Nephron progenitor cell (in vitro differentiated cells): ENCODE measurements around the gene SIX5.
"Not testable (repeated sequence)": the region's sequence is repeated elsewhere in the genome, so short reads cannot be mapped to it uniquely, and the experiment has no call there.

Experiments
- DNase-seq: peaks from one replicate; pipeline ENCODE4 v3.0.0; 2021
- H3K27ac Mint-ChIP-seq: 2 replicates; pipeline ENCODE4 v1.8.0; 2021; ENCODE audit warnings: mild to moderate bottlenecking, moderate library complexity, mixed read lengths
- H3K27me3 Mint-ChIP-seq: 2 replicates; pipeline ENCODE4 v1.8.0; 2021; ENCODE audit warnings: mild to moderate bottlenecking, low read depth, mixed read lengths; ENCODE audit not compliant: poor library complexity
- H3K36me3 Mint-ChIP-seq: 2 replicates; pipeline ENCODE4 v1.8.0; 2021; ENCODE audit warnings: low read depth, mixed read lengths
- H3K4me1 Mint-ChIP-seq: 2 replicates; pipeline ENCODE4 v1.8.0; 2021; ENCODE audit warnings: mixed read lengths
- H3K4me3 Mint-ChIP-seq: 2 replicates; pipeline ENCODE4 v1.8.0; 2021; ENCODE audit warnings: mild to moderate bottlenecking, moderate library complexity, mixed read lengths
- H3K9me3 Mint-ChIP-seq: 2 replicates; pipeline ENCODE4 v1.8.0; 2021; ENCODE audit warnings: mild to moderate bottlenecking, moderate library complexity, mixed read lengths
- TF ChIP-seq, protein P1 (sequence below): fragments of 200-600 bp; sonication (generic); IDR thresholded peaks from 2 replicates; pipeline ENCODE4 v1.5.0; 2021; ENCODE audit warnings: antibody characterized with exemption

SIX5 gene

DNA sequence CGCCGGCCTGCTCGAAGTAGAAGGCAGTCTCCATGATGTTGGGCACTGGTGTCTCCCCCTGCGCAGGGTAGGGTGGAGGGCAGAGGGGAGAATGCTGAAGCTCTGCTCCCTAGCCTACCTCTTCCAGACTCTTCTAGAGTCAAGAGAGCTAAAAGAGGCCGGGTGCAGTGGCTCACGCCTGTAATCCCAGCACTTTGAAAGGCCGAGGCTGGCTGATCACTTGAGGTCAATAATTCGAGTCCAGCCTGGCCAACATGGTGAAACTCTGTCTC is 35.8 kb upstream of the SIX5 start:
- DNase-seq, result no peak
- H3K9me3 Mint-ChIP-seq, result no peaks in the 10 kb centered on the region
- H3K4me3 Mint-ChIP-seq, result no peak overlapping the region
- peaks cover 7% of the 10 kb centered on the region for H3K27me3 Mint-ChIP-seq
- H3K4me1 Mint-ChIP-seq, result peaks cover 41% of the 10 kb centered on the region
- TF ChIP-seq, protein P1, sequence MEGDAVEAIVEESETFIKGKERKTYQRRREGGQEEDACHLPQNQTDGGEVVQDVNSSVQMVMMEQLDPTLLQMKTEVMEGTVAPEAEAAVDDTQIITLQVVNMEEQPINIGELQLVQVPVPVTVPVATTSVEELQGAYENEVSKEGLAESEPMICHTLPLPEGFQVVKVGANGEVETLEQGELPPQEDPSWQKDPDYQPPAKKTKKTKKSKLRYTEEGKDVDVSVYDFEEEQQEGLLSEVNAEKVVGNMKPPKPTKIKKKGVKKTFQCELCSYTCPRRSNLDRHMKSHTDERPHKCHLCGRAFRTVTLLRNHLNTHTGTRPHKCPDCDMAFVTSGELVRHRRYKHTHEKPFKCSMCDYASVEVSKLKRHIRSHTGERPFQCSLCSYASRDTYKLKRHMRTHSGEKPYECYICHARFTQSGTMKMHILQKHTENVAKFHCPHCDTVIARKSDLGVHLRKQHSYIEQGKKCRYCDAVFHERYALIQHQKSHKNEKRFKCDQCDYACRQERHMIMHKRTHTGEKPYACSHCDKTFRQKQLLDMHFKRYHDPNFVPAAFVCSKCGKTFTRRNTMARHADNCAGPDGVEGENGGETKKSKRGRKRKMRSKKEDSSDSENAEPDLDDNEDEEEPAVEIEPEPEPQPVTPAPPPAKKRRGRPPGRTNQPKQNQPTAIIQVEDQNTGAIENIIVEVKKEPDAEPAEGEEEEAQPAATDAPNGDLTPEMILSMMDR, result no peak
- H3K36me3 Mint-ChIP-seq, result no peaks in the 10 kb centered on the region
- no peak overlapping the region for H3K27ac Mint-ChIP-seq

DNA sequence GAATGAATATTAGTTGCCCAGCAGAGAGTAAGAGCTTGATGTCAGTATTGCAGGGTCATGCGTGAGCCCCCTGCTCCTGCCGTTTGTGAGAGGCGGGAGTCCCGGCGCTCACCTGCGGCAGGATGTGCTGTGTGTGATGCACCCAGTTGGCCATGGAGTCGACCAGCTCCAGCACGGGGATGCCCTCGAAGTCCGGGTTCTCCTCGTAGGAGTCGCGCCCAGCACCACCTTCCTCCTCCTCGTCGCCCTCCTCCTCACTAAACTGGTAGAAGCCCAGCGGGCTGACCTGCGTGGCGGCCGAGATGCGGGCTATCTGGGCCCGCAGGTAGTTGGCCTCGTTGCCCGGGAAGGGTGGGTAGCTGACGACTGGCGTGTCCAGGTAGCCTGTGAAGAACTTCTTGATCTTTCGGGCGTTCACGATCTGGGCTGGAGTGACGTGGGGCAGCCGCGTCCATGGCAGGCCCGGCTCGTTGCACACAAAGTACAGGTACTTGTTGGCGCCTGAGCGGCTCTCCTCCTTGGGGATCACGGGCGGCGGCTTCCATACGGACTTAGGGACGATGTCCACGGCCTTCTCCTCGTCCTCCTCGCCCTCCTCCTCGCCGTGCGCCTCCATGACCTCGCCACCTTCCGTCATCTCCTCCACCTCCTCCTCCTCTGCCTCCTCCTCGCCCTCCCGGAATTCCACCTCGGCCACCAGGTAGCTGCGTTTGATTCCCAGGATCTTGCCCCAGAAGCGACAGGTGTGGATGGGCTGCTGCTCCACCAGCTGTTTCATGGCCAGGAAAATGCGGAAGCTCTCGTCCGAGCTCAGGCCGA is 35.3 kb upstream of the SIX5 start:
- Mint-ChIP-seq H3K4me3 (no peak overlapping the region), H3K27ac (no peak overlapping the region), H3K36me3 (no peaks in the 10 kb centered on the region), H3K9me3 (no peaks in the 10 kb centered on the region), H3K4me1 (peaks cover 42% of the 10 kb centered on the region), H3K27me3 (peaks cover 4% of the 10 kb centered on the region)
- no peak for DNase-seq
- TF ChIP-seq, protein P1, result no peak

DNA sequence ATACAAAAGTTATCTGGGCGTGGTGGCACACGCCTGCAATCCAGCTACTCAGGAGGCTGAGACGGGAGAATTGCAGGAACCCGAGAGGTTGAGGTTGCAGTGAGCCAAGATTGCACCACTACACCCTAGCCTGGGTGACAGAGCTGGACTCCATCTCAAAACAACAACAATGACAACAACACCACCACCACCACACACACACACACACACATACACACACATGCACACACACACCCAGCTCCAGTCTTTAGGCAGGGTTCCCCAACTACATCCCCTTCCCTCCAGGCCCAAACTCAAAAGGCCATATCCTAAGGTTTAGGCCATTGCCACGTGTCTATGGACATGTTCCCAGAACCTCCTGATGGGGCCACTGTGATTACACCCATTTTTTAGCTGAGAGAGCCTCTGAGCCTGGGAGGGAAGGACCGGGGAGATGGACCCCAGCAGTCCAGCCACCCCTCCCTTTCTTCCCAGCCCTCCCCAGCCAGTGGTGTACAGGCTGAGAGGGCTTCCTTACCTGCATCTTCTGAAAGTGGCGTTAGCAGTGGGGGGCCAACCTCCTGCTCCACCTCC is 32.6 kb upstream of the SIX5 start:
- Mint-ChIP-seq H3K4me3 (peak overlapping the region; percentile 37), H3K9me3 (no peaks in the 10 kb centered on the region), H3K27me3 (peaks cover 11% of the 10 kb centered on the region), H3K4me1 (peaks cover 47% of the 10 kb centered on the region), H3K27ac (no peak overlapping the region), H3K36me3 (no peaks in the 10 kb centered on the region)
- no peak for DNase-seq
- TF ChIP-seq, protein P1, result no peak

DNA sequence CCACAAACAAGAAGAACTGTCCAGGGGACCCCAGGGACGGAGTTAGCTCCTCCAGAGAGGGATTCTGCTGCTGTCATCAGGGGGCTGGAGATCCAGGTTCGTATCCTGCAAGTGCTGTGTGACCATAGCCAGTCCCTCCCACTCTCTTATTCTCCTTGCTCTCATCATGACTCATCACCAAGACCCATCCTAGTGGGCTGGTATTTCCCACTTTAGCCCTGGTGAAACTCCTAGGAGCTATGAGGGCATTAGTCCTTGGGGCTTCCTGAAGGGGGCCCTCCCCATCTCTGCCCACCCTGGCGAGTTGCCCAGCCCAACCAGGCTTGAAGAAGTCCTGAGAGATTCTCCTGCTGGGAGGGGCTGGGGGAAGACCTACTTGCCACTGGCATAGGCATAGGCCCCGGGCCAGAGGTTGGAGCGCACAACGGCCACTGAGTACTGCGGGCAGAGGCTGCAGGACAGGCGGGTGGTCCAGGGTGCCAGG is 31.1 kb upstream of the SIX5 start:
- H3K27ac Mint-ChIP-seq, result peak overlapping the region; percentile 25
- H3K27me3 Mint-ChIP-seq, result peaks cover 11% of the 10 kb centered on the region
- no peaks in the 10 kb centered on the region for H3K9me3 Mint-ChIP-seq
- H3K36me3 Mint-ChIP-seq, result no peaks in the 10 kb centered on the region
- peaks cover 47% of the 10 kb centered on the region for H3K4me1 Mint-ChIP-seq
- no peak overlapping the region for H3K4me3 Mint-ChIP-seq
- DNase-seq, result no peak
- TF ChIP-seq, protein P1, result no peak

DNA sequence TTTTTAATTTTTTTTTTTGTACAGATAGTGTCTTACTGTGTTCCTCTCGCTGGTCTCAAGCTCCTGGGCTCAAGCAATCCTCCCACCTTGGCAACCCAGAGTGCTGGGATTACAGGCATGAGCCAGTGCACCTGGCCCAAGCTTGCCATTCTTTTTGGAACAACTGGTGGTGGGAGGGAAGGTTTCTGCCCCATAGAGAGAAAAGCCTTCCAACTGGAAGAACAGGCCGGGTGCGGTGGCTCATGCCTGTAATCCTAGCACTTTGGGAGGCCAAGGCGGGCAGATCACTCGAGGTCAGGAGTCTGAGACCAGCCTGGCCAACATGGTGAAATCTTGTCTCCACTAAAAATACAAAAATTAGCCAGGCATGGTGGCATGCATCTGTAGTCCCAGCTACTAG is 30.5 kb upstream of the SIX5 start:
- peaks cover 51% of the 10 kb centered on the region for H3K4me1 Mint-ChIP-seq
- H3K4me3 Mint-ChIP-seq, H3K27me3 Mint-ChIP-seq, H3K36me3 Mint-ChIP-seq, H3K9me3 Mint-ChIP-seq, DNase-seq: not testable (repeated sequence)
- peak overlapping the region; percentile 25 for H3K27ac Mint-ChIP-seq

DNA sequence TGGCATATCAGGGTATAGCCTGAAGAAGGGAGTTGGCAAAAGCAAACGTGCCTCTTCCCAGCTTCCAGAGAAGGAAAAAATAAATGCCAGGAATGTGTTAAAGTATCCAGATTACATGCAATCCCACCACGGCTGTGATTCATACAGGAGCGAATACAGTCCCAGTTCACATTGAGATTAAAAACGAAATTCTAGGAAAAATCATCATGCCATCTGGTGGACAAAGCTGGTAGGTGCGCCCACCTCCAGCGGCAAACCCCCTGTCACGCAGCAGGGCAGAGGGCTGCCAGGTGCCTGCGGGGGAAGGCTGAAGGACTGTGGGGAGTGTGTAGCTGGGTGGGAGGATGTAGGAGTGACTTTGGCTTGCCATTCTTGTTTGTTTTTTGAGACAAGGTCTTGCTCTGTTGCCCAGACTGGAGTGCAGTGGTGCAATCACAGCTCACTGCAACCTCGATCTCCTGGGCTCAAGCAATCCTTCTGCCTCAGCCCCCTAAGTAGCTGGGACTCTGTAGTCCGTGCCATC is 30.0 kb upstream of the SIX5 start:
- peak overlapping the region; percentile 66 for H3K27ac Mint-ChIP-seq

More for the DNA sequence above, 30.0 kb upstream of the SIX5 start:
- Mint-ChIP-seq H3K4me3 (peak overlapping the region; percentile 36), H3K36me3 (no peaks in the 10 kb centered on the region), H3K27me3 (peaks cover 7% of the 10 kb centered on the region), H3K9me3 (no peaks in the 10 kb centered on the region), H3K4me1 (peaks cover 52% of the 10 kb centered on the region)
- TF ChIP-seq, protein P1, result peak; percentile 91
- peak; percentile 78 for DNase-seq
